ENCODE results near the gene PNLIPRP3.

- TF ChIP-seq RREB1 (CRISPR knock-in tag; IDR thresholded peaks at IDR 0.05) (no peak), CTCF (IDR thresholded peaks at IDR 0.05 in 2 of 3, conservative IDR thresholded peaks at IDR 0.05 in 1 of 3; ENCODE audit: insufficient read depth in 2 of 3, low read depth in 1 of 3, low read length in 3 of 3) (no peak), MXI1 (IDR thresholded peaks at IDR 0.05; ENCODE audit: low read depth, low read length) (no peak), TBP (optimal IDR thresholded peaks at IDR 0.05; ENCODE audit: low read depth, low read length) (no peak), ATF7 (IDR thresholded peaks at IDR 0.05) (no peak), RFX5 (IDR thresholded peaks at IDR 0.05; ENCODE audit: low read depth, low read length) (no peak), RCOR1 (IDR thresholded peaks at IDR 0.05; ENCODE audit: borderline replicate concordance in 1 of 2, low read depth in 2 of 2, low read length in 2 of 2) (no peak), SMAD3 (CRISPR knock-in tag; conservative IDR thresholded peaks at IDR 0.05) (no peak)
- TF ChIP-seq, protein P1, sequence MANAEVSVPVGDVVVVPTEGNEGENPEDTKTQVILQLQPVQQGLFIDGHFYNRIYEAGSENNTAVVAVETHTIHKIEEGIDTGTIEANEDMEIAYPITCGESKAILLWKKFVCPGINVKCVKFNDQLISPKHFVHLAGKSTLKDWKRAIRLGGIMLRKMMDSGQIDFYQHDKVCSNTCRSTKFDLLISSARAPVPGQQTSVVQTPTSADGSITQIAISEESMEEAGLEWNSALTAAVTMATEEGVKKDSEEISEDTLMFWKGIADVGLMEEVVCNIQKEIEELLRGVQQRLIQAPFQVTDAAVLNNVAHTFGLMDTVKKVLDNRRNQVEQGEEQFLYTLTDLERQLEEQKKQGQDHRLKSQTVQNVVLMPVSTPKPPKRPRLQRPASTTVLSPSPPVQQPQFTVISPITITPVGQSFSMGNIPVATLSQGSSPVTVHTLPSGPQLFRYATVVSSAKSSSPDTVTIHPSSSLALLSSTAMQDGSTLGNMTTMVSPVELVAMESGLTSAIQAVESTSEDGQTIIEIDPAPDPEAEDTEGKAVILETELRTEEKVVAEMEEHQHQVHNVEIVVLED (CRISPR knock-in tag; IDR thresholded peaks at IDR 0.05) = no peak
Measured at GRCh38 chr10:116410351-116410750, 17.3 kb upstream of the PNLIPRP3 start.

Measured in K562 (cell line).